Astrocyte of the spinal cord (primary cell): ENCODE measurements around the gene SCAP.

Experiments
- DNase-seq: peaks from one replicate; pipeline ENCODE4 v3.0.0; 2011; ENCODE audit warnings: low read depth, low spot score
- H3K4me3 ChIP-seq: 2 replicates; pipeline ENCODE4 v1.5.1; 2011; ENCODE audit warnings: low read depth, mild to moderate bottlenecking, low read length, moderate library complexity
- CTCF ChIP-seq: IDR thresholded peaks from 2 replicates; pipeline ENCODE4 v1.5.1; 2012; ENCODE audit warnings: low read depth, mild to moderate bottlenecking, low read length, inconsistent platforms
- in situ Hi-C: cut with HindIII; loops from 2 replicates; pipeline ENCODE4 v1.10.0; 2017; ENCODE audit warnings: low sequenced_read_pairs

Gene SCAP

GRCh38 chr3:47366833-47367232, 108.9 kb downstream of the SCAP start:
- in situ Hi-C loops: no loop called here
- no peak for DNase-seq
- no peak overlapping the region for H3K4me3 ChIP-seq
- TF ChIP-seq CTCF: no peak

- in situ Hi-C loops: no loop called here
- TF ChIP-seq CTCF: no peak
- no peak overlapping the region for H3K4me3 ChIP-seq
- DNase-seq: peak; percentile 82
Measured at GRCh38 chr3:47365213-47366153, 110.3 kb downstream of the SCAP start.
